Peyer's patch (tissue), 4 donors: ENCODE results near the gene GPSM1. TPM values are rescaled to one million over a fixed set of nuclear protein-coding genes. Genes with fewer than 3 reads are reported as not detected.

Experiments
- DNase-seq, 3 donors: peaks; one replicate each; pipeline ENCODE4 v3.0.0-alpha.2; 2017 to 2019
- H3K27ac ChIP-seq, 4 donors: fragments of 200-600 bp; sonication (generic); one replicate each; pipeline ENCODE4 v1.5.1; 2016 to 2019
- H3K27me3 ChIP-seq, 2 donors: fragments of 200-600 bp; sonication (generic); one replicate each; pipeline ENCODE4 v1.5.1; 2019
- H3K36me3 ChIP-seq, 3 donors: fragments of 200-600 bp; sonication (generic); one replicate each; pipeline ENCODE4 v1.5.1; 2016 to 2019
- H3K4me1 ChIP-seq, 4 donors: fragments of 200-600 bp; sonication (generic); one replicate each; pipeline ENCODE4 v1.5.1; 2016 to 2019
- H3K4me3 ChIP-seq, 4 donors: fragments of 200-600 bp; sonication (generic); 1 replicate in 3 of 4; 2 replicates in 1 of 4; pipeline ENCODE4 v1.5.1; 2016 to 2019; ENCODE audit warnings: mild to moderate bottlenecking in 1 of 4
- H3K9me3 ChIP-seq, 4 donors: fragments of 200-600 bp; sonication (generic); one replicate each; pipeline ENCODE4 v1.5.1; 2016 to 2019; ENCODE audit warnings: mild to moderate bottlenecking in 1 of 4
- CTCF ChIP-seq, 6 experiments: fragments of 450-650 bp in 4 of 6; fragments of 200-600 bp in 2 of 6; sonication (generic) in 1 of 6; IDR thresholded peaks; one replicate each; pipeline ENCODE4 v1.5.1; 2017 to 2019; ENCODE audit warnings: antibody characterized with exemption in 6 of 6, mild to moderate bottlenecking in 3 of 6, moderate library complexity in 1 of 6
- POLR2A ChIP-seq, 2 donors: fragments of 450-650 bp; IDR thresholded peaks; one replicate each; pipeline ENCODE4 v1.5.1; 2017; ENCODE audit warnings: antibody characterized with exemption in 2 of 2, mild to moderate bottlenecking in 2 of 2, moderate library complexity in 2 of 2
- total RNA-seq, 4 donors: library from RNA; depleted of rRNA; stranded (reverse); fragments of >200 nt; gene quantifications; one replicate each; pipeline ENCODE4 v1.1.0, GENCODE V29; 2016

The GPSM1 gene, protein sequence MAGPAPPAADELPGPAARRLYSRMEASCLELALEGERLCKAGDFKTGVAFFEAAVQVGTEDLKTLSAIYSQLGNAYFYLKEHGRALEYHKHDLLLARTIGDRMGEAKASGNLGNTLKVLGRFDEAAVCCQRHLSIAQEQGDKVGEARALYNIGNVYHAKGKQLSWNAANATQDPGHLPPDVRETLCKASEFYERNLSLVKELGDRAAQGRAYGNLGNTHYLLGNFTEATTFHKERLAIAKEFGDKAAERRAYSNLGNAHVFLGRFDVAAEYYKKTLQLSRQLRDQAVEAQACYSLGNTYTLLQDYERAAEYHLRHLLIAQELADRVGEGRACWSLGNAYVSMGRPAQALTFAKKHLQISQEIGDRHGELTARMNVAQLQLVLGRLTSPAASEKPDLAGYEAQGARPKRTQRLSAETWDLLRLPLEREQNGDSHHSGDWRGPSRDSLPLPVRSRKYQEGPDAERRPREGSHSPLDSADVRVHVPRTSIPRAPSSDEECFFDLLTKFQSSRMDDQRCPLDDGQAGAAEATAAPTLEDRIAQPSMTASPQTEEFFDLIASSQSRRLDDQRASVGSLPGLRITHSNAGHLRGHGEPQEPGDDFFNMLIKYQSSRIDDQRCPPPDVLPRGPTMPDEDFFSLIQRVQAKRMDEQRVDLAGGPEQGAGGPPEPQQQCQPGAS
- total RNA-seq, result 10 to 100 TPM in 1 of 4 donors, 1 to 10 TPM in 3; 3.7 to 25.6 (median 6.0) TPM

- DNase-seq, result no peak
- H3K4me1 ChIP-seq, result peaks cover 0 to 26% (median 11%) of the 10 kb centered on the region in 4 donors
- TF ChIP-seq CTCF (IDR thresholded peaks at IDR 0.05) (no peak), POLR2A (IDR thresholded peaks at IDR 0.05) (no peak)
- H3K27me3 ChIP-seq, result no peaks in the 10 kb centered on the region
- peak within 1 kb of the TSS; percentile 39 to 65 (median 61) for H3K4me3 ChIP-seq
- H3K36me3 ChIP-seq, result no peaks in the 10 kb centered on the region
- H3K9me3 ChIP-seq, result no peaks in the 10 kb centered on the region
- peak within 1 kb of the TSS; percentile 49 to 84 (median 66) for H3K27ac ChIP-seq
Measured at GRCh38 chr9:136327304-136327974, at the start of gene GPSM1. Gene GPSM1 (plus strand): TSS chr9:136327539. CDS start chr9:136327696, 157 bp downstream.

DNA sequence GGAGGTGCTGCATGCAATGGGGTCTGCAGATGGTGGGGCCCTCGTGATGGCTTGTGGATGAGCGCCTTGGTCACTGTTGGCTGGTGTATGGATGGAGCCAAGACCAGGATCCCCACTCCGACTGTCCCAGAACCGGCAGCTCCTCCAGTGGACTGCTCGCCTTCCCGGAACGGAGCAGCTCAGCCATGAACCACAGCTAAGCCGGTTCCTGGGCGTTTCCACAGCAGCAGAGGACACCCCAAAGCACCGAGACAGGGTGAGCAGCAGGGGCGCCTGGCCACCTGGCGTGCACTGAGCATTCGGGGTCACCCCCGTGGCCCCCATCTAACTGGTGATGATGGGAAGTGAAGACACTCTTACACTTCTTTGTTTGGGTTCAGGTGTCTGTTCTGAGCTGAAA is 49.6 kb upstream of the GPSM1 start:
- H3K9me3 ChIP-seq, result no peaks in the 10 kb centered on the region
- no peaks in the 10 kb centered on the region for H3K36me3 ChIP-seq
- no peak for TF ChIP-seq POLR2A (IDR thresholded peaks at IDR 0.05)
- no peak for TF ChIP-seq CTCF (IDR thresholded peaks at IDR 0.05)
- no peaks in the 10 kb centered on the region for H3K27me3 ChIP-seq
- H3K4me1 ChIP-seq, result peaks cover 0 to 6% (median 0%) of the 10 kb centered on the region in 4 donors
- no peak overlapping the region for H3K4me3 ChIP-seq
- DNase-seq, result no peak
- no peak overlapping the region for H3K27ac ChIP-seq

- Histone ChIP-seq H3K27ac (no peak overlapping the region), H3K4me1 (peaks cover 0 to 8% (median 2%) of the 10 kb centered on the region in 4 donors), H3K9me3 (no peaks in the 10 kb centered on the region), H3K27me3 (no peaks in the 10 kb centered on the region), H3K4me3 (no peak overlapping the region), H3K36me3 (no peaks in the 10 kb centered on the region)
- TF ChIP-seq POLR2A (IDR thresholded peaks at IDR 0.05), result no peak
- no peak for TF ChIP-seq CTCF (IDR thresholded peaks at IDR 0.05)
- no peak for DNase-seq
Measured at GRCh38 chr9:136278221-136278620, 49.1 kb upstream of the GPSM1 start.

- no peak overlapping the region for H3K4me3 ChIP-seq
- no peak for DNase-seq
- H3K4me1 ChIP-seq, result peaks cover 0 to 13% (median 4%) of the 10 kb centered on the region in 4 donors
- TF ChIP-seq POLR2A (IDR thresholded peaks at IDR 0.05) (no peak), CTCF (IDR thresholded peaks at IDR 0.05) (no peak)
- no peaks in the 10 kb centered on the region for H3K27me3 ChIP-seq
- no peak overlapping the region for H3K27ac ChIP-seq
- no peaks in the 10 kb centered on the region for H3K36me3 ChIP-seq
- H3K9me3 ChIP-seq, result no peaks in the 10 kb centered on the region
Measured at GRCh38 chr9:136278894-136279293, 48.4 kb upstream of the GPSM1 start.

- Histone ChIP-seq H3K9me3 (no peaks in the 10 kb centered on the region), H3K36me3 (no peaks in the 10 kb centered on the region), H3K27me3 (no peaks in the 10 kb centered on the region), H3K4me3 (no peak overlapping the region), H3K4me1 (peaks cover 0 to 13% (median 4%) of the 10 kb centered on the region in 4 donors), H3K27ac (no peak overlapping the region)
- no peak for DNase-seq
- TF ChIP-seq CTCF (IDR thresholded peaks at IDR 0.05) (no peak), POLR2A (IDR thresholded peaks at IDR 0.05) (no peak)
Measured at GRCh38 chr9:136279471-136279870, 47.9 kb upstream of the GPSM1 start.
